HUDEP-2 (cell line): ENCODE measurements around the gene PEMT.
A peak's percentile ranks its signal among the peaks of the same experiment; 100 is the strongest.

ENCODE experiments used
- DNase-seq, 76 experiments: peaks; one replicate each; lab custom pipeline; 2025; ENCODE audit not compliant: unreplicated experiment in 76 of 76; lab: John Stamatoyannopoulos, UW

Gene PEMT

DNA sequence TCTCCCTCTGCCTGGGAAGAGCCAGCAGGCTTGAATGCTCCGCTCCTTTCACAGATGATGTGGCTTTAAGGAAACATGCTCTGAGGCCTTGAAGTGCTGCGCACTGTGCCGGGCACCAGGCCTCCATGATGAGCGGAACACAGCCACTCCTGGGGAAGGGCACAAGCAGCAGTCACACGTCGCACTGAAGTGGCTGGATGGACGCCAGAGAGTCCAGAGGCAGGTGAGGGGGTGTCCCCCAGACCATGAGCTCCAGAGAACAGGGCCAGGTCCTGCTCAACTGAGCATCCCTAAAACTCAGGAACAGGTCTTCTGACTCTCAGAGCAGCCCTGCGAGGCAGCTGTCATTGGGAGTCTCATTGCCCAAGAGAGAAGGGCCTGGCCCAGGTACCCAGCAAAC is 35.6 kb downstream of the PEMT start:
- no peak for DNase-seq

DNA sequence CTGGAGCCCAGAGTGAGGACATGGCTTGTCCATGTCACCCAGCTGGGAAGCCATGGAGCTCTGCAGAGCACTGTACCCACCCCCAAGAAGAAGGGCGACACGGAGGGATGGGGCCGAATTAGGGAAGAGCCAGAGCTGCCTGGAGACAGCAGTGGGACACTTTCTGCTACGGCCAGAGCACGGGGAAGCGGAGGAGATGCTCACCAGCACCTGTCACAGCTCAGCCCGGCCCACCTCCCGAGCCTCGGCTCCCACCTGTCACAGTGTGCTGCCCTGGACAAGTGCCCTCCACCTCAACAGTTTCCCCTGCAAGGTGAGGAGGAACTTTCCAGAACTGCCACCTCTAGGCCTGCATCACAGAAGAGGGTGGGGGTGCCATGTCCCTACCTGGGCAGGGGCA is 36.4 kb downstream of the PEMT start:
- no peak for DNase-seq

DNA sequence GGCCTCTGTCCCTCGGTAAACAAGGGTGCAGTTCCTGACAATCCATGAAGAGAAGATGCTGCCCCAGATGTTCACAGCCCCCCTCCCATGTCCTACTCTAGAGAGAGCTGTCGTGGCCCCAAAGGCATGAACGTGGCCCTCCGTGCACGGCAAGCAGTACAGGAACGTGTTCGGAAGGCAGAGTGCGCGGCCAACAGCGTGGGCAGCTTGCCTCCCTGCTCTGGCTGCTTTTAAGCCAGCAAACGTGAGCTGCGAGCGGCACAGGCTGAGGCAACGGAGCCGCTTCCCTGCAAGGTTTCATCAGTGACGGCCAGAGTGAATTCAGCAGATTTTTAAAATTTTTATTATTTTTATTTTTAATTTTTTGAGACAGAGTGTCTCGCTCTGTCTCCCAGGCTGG is 37.2 kb downstream of the PEMT start:
- no peak for DNase-seq

GRCh38 chr17:17553217-17554195 is 38.0 kb downstream of the PEMT start:
- DNase-seq: no peak

DNA sequence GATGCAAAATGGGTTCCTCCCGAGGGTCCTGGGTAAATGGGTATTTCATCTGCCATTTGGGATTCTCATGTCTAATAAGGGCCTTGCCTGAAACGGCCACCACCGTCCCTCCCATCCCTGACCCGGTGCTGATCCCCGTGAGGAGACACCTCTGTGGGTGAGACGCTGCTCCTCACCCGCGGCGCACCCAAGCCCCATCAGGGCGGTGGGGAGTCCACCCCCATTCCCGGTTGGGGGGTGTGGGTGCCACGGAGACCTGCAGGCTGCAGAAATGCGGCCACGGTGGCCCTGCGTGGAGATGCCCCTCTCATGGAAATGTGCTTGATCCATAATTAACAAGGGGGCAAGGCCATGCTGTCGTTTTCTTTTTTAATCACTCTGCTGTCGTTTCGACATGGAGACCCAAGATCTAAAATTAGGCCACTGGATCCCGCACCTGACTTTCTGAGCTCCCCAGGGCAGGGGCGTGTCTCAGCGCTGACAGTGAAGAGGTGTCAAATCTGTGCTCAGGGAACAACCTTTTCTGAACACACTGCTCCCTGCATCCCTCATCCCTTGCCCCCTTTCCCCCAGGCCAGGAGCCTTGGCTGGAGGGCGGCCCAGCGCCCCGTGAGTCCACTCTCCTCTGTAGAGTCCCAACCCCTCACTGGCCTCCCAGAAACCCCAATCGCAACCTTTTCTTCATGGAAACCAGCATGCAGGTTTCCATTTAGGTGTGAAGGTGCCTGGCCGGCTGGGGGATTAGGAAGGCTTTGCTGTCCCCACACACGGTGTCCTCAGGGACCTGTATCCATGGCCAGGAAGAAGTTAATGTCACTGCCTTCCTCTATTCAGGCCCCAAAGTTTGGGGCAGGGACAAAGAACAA is 38.9 kb downstream of the PEMT start:
- no peak for DNase-seq

GRCh38 chr17:17551361-17551760 is 40.1 kb downstream of the PEMT start:
- peak in 75 of 76 experiments; percentile 21 to 96 (median 88) for DNase-seq

GRCh38 chr17:17549732-17550366 is 41.7 kb downstream of the PEMT start:
- no peak for DNase-seq

DNA sequence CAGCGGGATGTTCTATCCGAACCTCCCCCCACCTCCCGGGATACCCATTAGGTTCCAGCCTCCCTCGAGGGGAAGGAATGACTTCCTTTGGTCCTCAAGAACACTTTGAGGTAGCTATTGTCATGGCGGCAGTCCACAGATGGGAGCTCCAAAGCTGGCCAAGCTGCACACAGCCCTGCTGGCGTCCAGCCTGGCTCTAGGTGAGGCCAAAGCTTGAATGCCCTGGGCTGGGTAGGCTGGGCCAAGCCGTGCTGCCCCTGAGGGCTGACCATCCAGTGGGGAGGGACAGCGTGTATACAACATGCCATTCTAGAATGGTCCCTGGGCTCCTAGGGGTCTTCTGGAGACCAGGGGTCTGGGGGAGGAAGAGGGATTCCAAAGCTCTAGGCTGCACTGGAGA is 43.5 kb downstream of the PEMT start:
- no peak for DNase-seq

DNA sequence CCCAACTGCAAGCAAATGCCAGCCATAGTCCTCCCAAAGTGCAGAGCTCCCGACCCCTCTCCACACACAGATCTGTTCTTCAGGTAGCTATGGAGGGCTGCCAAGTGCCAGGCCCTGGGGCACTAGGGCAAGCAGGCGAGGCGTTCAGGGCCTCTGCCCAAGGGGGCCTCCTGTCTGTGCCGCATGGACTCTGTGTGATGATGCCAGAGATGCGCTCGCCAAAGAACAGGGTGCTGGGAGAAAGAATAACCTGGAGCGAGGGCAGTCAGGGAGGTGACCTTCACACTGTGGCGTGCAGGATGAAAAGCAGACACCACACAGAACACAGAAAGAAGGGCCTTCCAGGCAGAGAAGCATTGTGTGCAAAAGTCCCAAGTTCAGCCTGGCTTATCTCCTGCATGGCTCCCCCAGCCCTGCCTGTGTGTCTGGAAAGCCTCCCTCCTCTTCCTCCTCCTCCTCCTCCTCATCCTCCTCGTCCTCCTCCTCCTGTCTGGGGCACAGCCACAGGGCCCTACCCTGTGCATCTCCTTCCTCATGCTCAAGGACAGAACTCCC is 44.2 kb downstream of the PEMT start:
- DNase-seq: no peak

GRCh38 chr17:17546399-17547185 is 44.9 kb downstream of the PEMT start:
- DNase-seq: no peak

GRCh38 chr17:17545984-17546383 is 45.5 kb downstream of the PEMT start:
- DNase-seq: no peak

- DNase-seq: no peak
These were observed 46.3 kb downstream of the PEMT start for GRCh38 chr17:17545031-17545820.

GRCh38 chr17:17542906-17543635 is 48.4 kb downstream of the PEMT start:
- no peak for DNase-seq

DNA sequence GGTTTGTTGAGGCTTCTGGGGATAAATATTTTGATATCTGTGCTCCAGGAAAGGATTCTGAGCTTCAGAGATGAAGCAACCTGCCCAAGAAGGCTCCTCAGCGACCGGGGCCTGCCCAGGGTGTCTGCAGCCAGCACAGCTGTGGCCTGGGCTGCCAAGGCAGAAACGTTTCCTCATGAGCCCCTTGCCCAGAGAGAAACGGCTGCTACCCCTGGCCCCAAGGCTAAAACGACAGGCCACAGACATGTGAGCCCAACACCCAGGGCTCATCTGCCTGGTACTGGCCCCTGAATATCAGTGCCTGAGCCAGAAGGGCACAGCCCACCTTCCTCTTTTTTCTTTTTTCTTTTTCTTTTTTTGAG is 49.9 kb downstream of the PEMT start:
- DNase-seq: no peak

GRCh38 chr17:17540935-17541639 is 50.4 kb downstream of the PEMT start:
- DNase-seq: no peak

DNA sequence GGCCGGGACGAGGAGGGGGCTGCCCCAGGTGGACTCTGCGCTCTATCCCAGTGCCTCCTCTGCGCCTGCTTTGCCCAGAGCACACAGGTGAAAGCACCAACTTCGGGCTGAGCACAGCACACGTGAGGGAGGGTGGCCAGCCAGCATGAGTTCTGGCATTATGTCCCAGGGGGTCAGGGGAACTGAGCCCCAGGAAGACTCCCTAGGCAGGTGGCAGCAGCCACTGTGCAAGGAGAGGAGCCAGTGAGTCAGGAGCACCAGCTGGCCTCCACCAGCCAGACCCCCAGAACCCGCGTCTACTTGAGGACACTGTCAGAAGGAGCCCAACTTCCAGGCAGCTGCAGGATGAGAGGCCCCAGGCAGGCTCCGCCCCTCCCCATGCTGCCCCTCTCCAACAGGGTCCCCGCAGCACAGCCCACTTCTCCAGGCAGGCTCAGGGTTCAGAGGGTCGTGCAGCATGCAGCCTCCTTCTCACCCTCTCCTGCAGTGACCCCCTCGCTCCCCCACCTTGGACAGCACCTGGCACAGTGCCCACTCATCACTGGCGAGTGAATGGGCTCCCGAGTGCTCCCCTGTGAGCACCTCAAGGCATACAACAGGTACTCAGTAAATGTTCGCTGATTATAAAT is 51.1 kb downstream of the PEMT start:
- DNase-seq: no peak

GRCh38 chr17:17539591-17539990 is 51.9 kb downstream of the PEMT start:
- DNase-seq: peak in 1 of 76 experiments; percentile 14
